Measurements from ENCODE around the gene ADA. TPM values are rescaled to one million over a fixed set of nuclear protein-coding genes. Genes with fewer than 3 reads are reported as not detected.

Gene ADA
- total RNA-seq, 4 donors from 2014 or later: 7.6 to 14.5 (median 10.4) TPM

- TF ChIP-seq POLR2A (IDR thresholded peaks at IDR 0.05) (no peak), EP300 (IDR thresholded peaks at IDR 0.05) (no peak), POLR2AphosphoS5 (IDR thresholded peaks at IDR 0.05) (no peak)
- TF ChIP-seq, protein P1, sequence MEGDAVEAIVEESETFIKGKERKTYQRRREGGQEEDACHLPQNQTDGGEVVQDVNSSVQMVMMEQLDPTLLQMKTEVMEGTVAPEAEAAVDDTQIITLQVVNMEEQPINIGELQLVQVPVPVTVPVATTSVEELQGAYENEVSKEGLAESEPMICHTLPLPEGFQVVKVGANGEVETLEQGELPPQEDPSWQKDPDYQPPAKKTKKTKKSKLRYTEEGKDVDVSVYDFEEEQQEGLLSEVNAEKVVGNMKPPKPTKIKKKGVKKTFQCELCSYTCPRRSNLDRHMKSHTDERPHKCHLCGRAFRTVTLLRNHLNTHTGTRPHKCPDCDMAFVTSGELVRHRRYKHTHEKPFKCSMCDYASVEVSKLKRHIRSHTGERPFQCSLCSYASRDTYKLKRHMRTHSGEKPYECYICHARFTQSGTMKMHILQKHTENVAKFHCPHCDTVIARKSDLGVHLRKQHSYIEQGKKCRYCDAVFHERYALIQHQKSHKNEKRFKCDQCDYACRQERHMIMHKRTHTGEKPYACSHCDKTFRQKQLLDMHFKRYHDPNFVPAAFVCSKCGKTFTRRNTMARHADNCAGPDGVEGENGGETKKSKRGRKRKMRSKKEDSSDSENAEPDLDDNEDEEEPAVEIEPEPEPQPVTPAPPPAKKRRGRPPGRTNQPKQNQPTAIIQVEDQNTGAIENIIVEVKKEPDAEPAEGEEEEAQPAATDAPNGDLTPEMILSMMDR (IDR thresholded peaks at IDR 0.05): no peak
- H3K4me1 ChIP-seq: peaks cover 14 to 96% (median 36%) of the 10 kb centered on the region in 3 donors
Observed at GRCh38 chr20:44579313-44580081, 72.0 kb downstream of the ADA start.

GRCh38 chr20:44576297-44576696 is 75.2 kb downstream of the ADA start:
- Histone ChIP-seq H3K36me3 (no peaks in the 10 kb centered on the region), H3K4me1 (peaks cover 18 to 96% (median 42%) of the 10 kb centered on the region in 3 donors), H3K4me3 (no peak overlapping the region), H3K27ac (peak overlapping the region; percentile 40 to 90 (median 74)), H3K9me3 (no peaks in the 10 kb centered on the region), H3K27me3 (no peaks in the 10 kb centered on the region)
- ATAC-seq: no peak
- TF ChIP-seq, protein P1 (IDR thresholded peaks at IDR 0.05): peak; percentile 15 to 42 (median 22)
- no peak for TF ChIP-seq POLR2A (IDR thresholded peaks at IDR 0.05)
- 29 to 34% methylated on average over 3 of the region's 3 CpGs for WGBS, 2 donors (ENCODE audit: low coverage in 1 of 2)

More at GRCh38 chr20:44579313-44580081, 72.0 kb downstream of the ADA start:
- ATAC-seq: no peak
- Histone ChIP-seq H3K36me3 (no peaks in the 10 kb centered on the region), H3K27me3 (no peaks in the 10 kb centered on the region), H3K27ac (peak overlapping the region; percentile 26 to 87 (median 86)), H3K4me3 (no peak overlapping the region), H3K9me3 (no peaks in the 10 kb centered on the region)
- 33 to 36% methylated on average over 7 of the region's 8 CpGs for WGBS, 2 donors (ENCODE audit: low coverage in 1 of 2)

GRCh38 chr20:44574372-44574771 is 77.1 kb downstream of the ADA start:
- ATAC-seq: no peak
- Histone ChIP-seq H3K27ac (peak overlapping the region; percentile 86 to 95 (median 88)), H3K9me3 (no peaks in the 10 kb centered on the region), H3K27me3 (no peaks in the 10 kb centered on the region), H3K4me1 (peaks cover 12 to 78% (median 31%) of the 10 kb centered on the region in 3 donors), H3K36me3 (no peaks in the 10 kb centered on the region), H3K4me3 (no peak overlapping the region)
- 89 to 92% methylated on average over 3 to 4 of the region's 4 CpGs for WGBS, 2 donors (ENCODE audit: low coverage in 1 of 2)
- TF ChIP-seq POLR2A (IDR thresholded peaks at IDR 0.05) (no peak), POLR2AphosphoS5 (IDR thresholded peaks at IDR 0.05) (no peak), EP300 (IDR thresholded peaks at IDR 0.05) (no peak)
- TF ChIP-seq, protein P1 (IDR thresholded peaks at IDR 0.05): no peak

DNA sequence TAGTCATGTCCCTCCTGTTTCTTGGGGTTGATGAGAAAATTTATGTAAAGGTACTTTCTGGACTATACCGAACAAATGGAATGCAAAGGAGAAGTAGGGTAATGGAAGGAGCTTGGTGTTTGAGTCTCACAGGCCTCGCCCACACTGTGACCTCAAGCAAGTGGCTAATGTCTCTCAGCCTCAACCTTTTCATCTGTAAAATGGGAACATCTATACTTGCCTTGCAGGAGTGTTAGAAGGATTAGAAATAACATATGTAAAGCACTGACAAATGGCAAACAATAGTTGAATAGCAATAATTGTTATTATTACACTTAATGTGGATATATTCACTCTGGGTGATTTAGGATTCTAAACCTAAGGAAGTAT is 78.0 kb downstream of the ADA start:
- no peaks in the 10 kb centered on the region for H3K36me3 ChIP-seq
- ATAC-seq: no peak
- no peak overlapping the region for H3K4me3 ChIP-seq
- no peaks in the 10 kb centered on the region for H3K9me3 ChIP-seq
- H3K27ac ChIP-seq: peak overlapping the region; percentile 86 to 95 (median 88)
- H3K27me3 ChIP-seq: no peaks in the 10 kb centered on the region
- TF ChIP-seq POLR2AphosphoS5 (IDR thresholded peaks at IDR 0.05): no peak
- no peak for TF ChIP-seq EP300 (IDR thresholded peaks at IDR 0.05)
- TF ChIP-seq, protein P1 (IDR thresholded peaks at IDR 0.05): no peak
- TF ChIP-seq POLR2A (IDR thresholded peaks at IDR 0.05): no peak
- WGBS, 2 donors (ENCODE audit: low coverage in 1 of 2): 45 to 54% methylated on average over 2 of the region's 2 CpGs
- peaks cover 12 to 69% (median 27%) of the 10 kb centered on the region in 3 donors for H3K4me1 ChIP-seq
